B cell (primary cell): Measurements from ENCODE around the gene NEK11. TPM values are rescaled to one million over a fixed set of nuclear protein-coding genes. Genes with fewer than 3 reads are reported as not detected.

Source experiments
- ATAC-seq: fragments of 200-7000 bp; cut with Tn5 transposase; one replicate; pipeline ENCODE4 v1.10.0; 2021; ENCODE audit warnings: low read depth, mild to moderate bottlenecking, moderate number of reproducible peaks, moderate library complexity
- CTCF ChIA-PET: fragments of 350-600 bp; sonication (Branson Sonifier 250); formaldehyde crosslinking; loops from one replicate; lab custom pipeline; 2021; ENCODE audit warnings: antibody characterized with exemption, inconsistent platforms; lab: Charles Lee
- POLR2A ChIA-PET: fragments of 350-600 bp; sonication (Branson Sonifier 250); formaldehyde crosslinking; loops from one replicate; lab custom pipeline; 2021; ENCODE audit warnings: antibody characterized with exemption; lab: Charles Lee
- DNase-seq: peaks from one replicate; pipeline ENCODE4 v3.0.0; 2013
- H2AFZ ChIP-seq: 2 replicates; pipeline ENCODE4 v1.6.1; 2012; ENCODE audit warnings: mild to moderate bottlenecking, low read depth, low read length; ENCODE audit not compliant: insufficient read depth, poor library complexity, severe bottlenecking
- H3K27ac ChIP-seq, 2 donors: 1 replicate in 1 of 2; 2 replicates in 1 of 2; pipeline ENCODE4 v1.5.1; 2012 to 2013; ENCODE audit warnings: low read length in 2 of 2, mild to moderate bottlenecking in 2 of 2, moderate library complexity in 1 of 2
- H3K27me3 ChIP-seq, 4 experiments: fragments of 200-600 bp in 1 of 4; sonication (generic) in 1 of 4; replicated peaks in 1 of 4; 1 replicate in 2 of 4; 2 replicates in 2 of 4; pipeline versions ENCODE4 v1.6.1 to v1.7.0; 2013 to 2016; ENCODE audit warnings: low read length in 3 of 4, mild to moderate bottlenecking in 2 of 4, mixed read lengths in 1 of 4, moderate library complexity in 1 of 4; ENCODE audit not compliant: insufficient read depth in 4 of 4, control insufficient read depth in 3 of 4; ENCODE audit errors: control extremely low read depth in 1 of 4
- H3K36me3 ChIP-seq, 2 experiments: replicated peaks in 1 of 2; 1 replicate in 1 of 2; 2 replicates in 1 of 2; pipeline versions ENCODE4 v1.6.1 to v1.7.1; 2013; ENCODE audit warnings: low read length in 1 of 2; ENCODE audit not compliant: insufficient read depth in 2 of 2, control insufficient read depth in 1 of 2; ENCODE audit errors: control extremely low read depth in 1 of 2, extremely low read depth in 1 of 2
- H3K4me1 ChIP-seq, 2 donors: fragments of 200-600 bp in 1 of 2; sonication (generic) in 1 of 2; 1 replicate in 1 of 2; 2 replicates in 1 of 2; pipeline versions ENCODE4 v1.5.1 to v1.6.1; 2013 to 2017; ENCODE audit warnings: low read length in 2 of 2; ENCODE audit not compliant: control insufficient read depth in 2 of 2, insufficient read depth in 2 of 2
- H3K4me2 ChIP-seq: replicated peaks from 2 replicates; pipeline ENCODE3; 2012; ENCODE audit warnings: mild to moderate bottlenecking, low read depth, low read length; ENCODE audit not compliant: poor library complexity, severe bottlenecking
- H3K4me3 ChIP-seq, 5 experiments: fragments of 200-600 bp in 1 of 5; sonication (generic) in 1 of 5; 1 replicate in 3 of 5; 2 replicates in 2 of 5; pipeline versions ENCODE4 v1.5.1 to v1.7.0; 2011 to 2016; ENCODE audit warnings: low read length in 4 of 5, mild to moderate bottlenecking in 4 of 5, low read depth in 2 of 5, control low read depth in 1 of 5, moderate library complexity in 1 of 5; ENCODE audit not compliant: insufficient read depth in 1 of 5; ENCODE audit errors: control extremely low read depth in 1 of 5, extremely low read depth in 1 of 5
- H3K79me2 ChIP-seq: fragments of 200-600 bp; sonication (generic); one replicate; pipeline ENCODE4 v1.6.0; 2016; ENCODE audit warnings: low read length; ENCODE audit not compliant: control insufficient read depth, insufficient read depth
- H3K9ac ChIP-seq: fragments of 200-600 bp; sonication (generic); 2 replicates; pipeline ENCODE4 v1.6.1; 2017; ENCODE audit warnings: mild to moderate bottlenecking, low read length, moderate library complexity
- H3K9me3 ChIP-seq, 3 donors: one replicate each; pipeline versions ENCODE4 v1.6.1 to v1.7.1; 2013; ENCODE audit warnings: low read length in 2 of 3; ENCODE audit not compliant: control insufficient read depth in 2 of 3, insufficient read depth in 1 of 3; ENCODE audit errors: control extremely low read depth in 1 of 3
- H4K20me1 ChIP-seq: 2 replicates; pipeline ENCODE4 v1.6.0; 2012; ENCODE audit warnings: mild to moderate bottlenecking, low read length; ENCODE audit not compliant: insufficient read depth, control insufficient read depth, poor library complexity, severe bottlenecking
- H3K27ac Mint-ChIP-seq: one replicate; pipeline ENCODE4 v1.8.0; 2021; ENCODE audit warnings: mixed read lengths
- H3K27me3 Mint-ChIP-seq: one replicate; pipeline ENCODE4 v1.8.0; 2021; ENCODE audit warnings: mixed read lengths
- H3K4me1 Mint-ChIP-seq: one replicate; pipeline ENCODE4 v1.8.0; 2021; ENCODE audit warnings: mixed read lengths
- H3K4me3 Mint-ChIP-seq: one replicate; pipeline ENCODE4 v1.8.0; 2021; ENCODE audit warnings: mixed read lengths
- H3K9me3 Mint-ChIP-seq: one replicate; pipeline ENCODE4 v1.8.0; 2022; ENCODE audit warnings: mixed read lengths; ENCODE audit not compliant: insufficient read depth
- EZH2 ChIP-seq: IDR thresholded peaks from 2 replicates; pipeline ENCODE4 v1.6.1; 2012; ENCODE audit warnings: borderline replicate concordance, low read depth, mild to moderate bottlenecking, moderate library complexity, low read length; ENCODE audit not compliant: insufficient read depth, poor library complexity, severe bottlenecking
- WGBS: methylation state at CpG from one replicate; pipeline ENCODE4 v1.1.5; 2013; ENCODE audit warnings: missing lambda C conversion rate; ENCODE audit not compliant: insufficient coverage; 5-methylcytosine and 5-hydroxymethylcytosine counted together
- intact Hi-C: fragments of 100-400 bp; cut with micrococcal nuclease; formaldehyde crosslinking; loops from one replicate; pipeline ENCODE4 v1.10.0; 2022
- polyA plus RNA-seq: library from polyadenylated mRNA; depleted of rRNA; stranded (reverse); fragments of >200 nt; gene quantifications from 2 replicates; pipeline ENCODE4 v1.2.3, GENCODE V29; 2012
- total RNA-seq, 2 donors: library from RNA; stranded (reverse); fragments of 120-200 nt in 1 of 2; gene quantifications; 1 replicate in 1 of 2; 2 replicates in 1 of 2; pipeline versions ENCODE4 v1.2.3 to v1.2.4, GENCODE V29; 2013 to 2022
- TF ChIP-seq, protein P1 (sequence below): fragments of 200-600 bp; IDR thresholded peaks from one replicate; pipeline ENCODE4 v1.8.0; 2022; ENCODE audit warnings: antibody characterized with exemption, mild to moderate bottlenecking

NEK11 gene
- total and polyA plus RNA-seq, 2 donors (not counting 1 experiment from before 2014, with no cell fraction given): 1.00 to 7.7 TPM

DNA sequence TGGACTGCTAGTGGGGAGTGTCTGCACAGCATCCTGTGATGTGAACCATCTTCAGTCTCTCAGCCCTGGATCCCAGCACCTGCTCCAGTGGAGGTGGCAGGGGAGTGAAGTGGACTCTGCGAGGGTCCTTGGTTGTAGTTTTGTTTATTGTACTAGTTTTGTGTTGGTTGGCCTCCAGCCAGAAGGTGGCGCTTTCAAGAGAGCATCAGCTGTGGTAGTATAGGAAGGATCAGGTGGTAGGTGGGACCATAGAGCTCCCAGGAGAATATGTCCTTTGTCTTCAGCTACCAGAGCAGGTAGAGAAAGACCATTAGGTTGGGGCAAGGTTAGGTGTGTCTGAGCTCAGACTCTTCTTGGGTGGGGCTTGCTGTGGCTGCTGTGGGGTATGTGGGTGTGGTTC is 20.9 kb downstream of the NEK11 start:
- H2AFZ ChIP-seq: no peak overlapping the region
- H4K20me1 ChIP-seq: no peaks in the 10 kb centered on the region
- no peak for TF ChIP-seq EZH2
- intact Hi-C loops: no loop called here
- Mint-ChIP-seq H3K4me1 (no peaks in the 10 kb centered on the region), H3K4me3 (no peak overlapping the region), H3K27ac (no peak overlapping the region), H3K9me3 (peaks cover 2% of the 10 kb centered on the region), H3K27me3 (peaks cover 14% of the 10 kb centered on the region)
- H3K9me3 ChIP-seq: no peaks in the 10 kb centered on the region
- ChIA-PET POLR2A (no interaction called here), CTCF (no interaction called here)
- DNase-seq (no peak), ATAC-seq (no peak)
- H3K36me3 ChIP-seq: no peaks in the 10 kb centered on the region
- no peak overlapping the region for H3K27ac ChIP-seq
- WGBS: 92% methylated on average over 2 of the region's 2 CpGs
- H3K27me3 ChIP-seq: no peaks in the 10 kb centered on the region
- no peaks in the 10 kb centered on the region for H3K4me1 ChIP-seq
- no peak overlapping the region for H3K4me3 ChIP-seq
- no peak overlapping the region for H3K4me2 ChIP-seq
- no peak overlapping the region for H3K9ac ChIP-seq
- no peaks in the 10 kb centered on the region for H3K79me2 ChIP-seq

DNA sequence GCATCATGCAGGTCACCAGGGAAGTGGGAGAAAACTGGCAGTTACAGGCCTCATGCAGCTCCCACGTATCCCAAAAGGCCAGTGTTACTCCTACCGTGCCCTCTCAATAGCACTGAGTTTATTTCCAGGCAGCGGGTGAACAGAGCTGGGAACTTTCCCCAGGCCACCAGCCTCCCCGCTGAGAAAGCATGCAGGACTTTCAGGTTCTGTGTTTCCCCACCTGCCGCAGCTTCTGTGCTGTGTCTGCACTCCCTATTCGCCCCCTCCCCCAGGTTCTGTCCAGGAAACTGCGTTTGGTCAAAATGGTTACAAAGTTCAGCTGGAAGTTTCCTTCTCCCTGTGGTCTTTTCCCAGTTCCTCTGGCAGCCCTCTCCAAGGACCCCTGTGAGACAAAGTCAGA is 21.4 kb downstream of the NEK11 start:
- no peak for ATAC-seq
- Histone ChIP-seq H4K20me1 (no peaks in the 10 kb centered on the region), H3K4me1 (no peaks in the 10 kb centered on the region), H3K4me3 (no peak overlapping the region), H3K4me2 (no peak overlapping the region), H3K79me2 (no peaks in the 10 kb centered on the region), H3K36me3 (no peaks in the 10 kb centered on the region), H3K9ac (no peak overlapping the region), H2AFZ (no peak overlapping the region), H3K9me3 (no peaks in the 10 kb centered on the region), H3K27ac (no peak overlapping the region), H3K27me3 (no peaks in the 10 kb centered on the region)
- Mint-ChIP-seq H3K27me3 (peaks cover 14% of the 10 kb centered on the region), H3K4me3 (no peak overlapping the region), H3K27ac (no peak overlapping the region), H3K4me1 (no peaks in the 10 kb centered on the region), H3K9me3 (peaks cover 2% of the 10 kb centered on the region)
- ChIA-PET CTCF (interaction anchor here (1.2 kb wide), 1 partner anchor 15 kb away, joined by 3 read pairs; no protein-coding TSS in a partner anchor), POLR2A (no interaction called here)
- 87% methylated on average over 7 of the region's 7 CpGs for WGBS
- TF ChIP-seq EZH2: no peak
- TF ChIP-seq, protein P1, sequence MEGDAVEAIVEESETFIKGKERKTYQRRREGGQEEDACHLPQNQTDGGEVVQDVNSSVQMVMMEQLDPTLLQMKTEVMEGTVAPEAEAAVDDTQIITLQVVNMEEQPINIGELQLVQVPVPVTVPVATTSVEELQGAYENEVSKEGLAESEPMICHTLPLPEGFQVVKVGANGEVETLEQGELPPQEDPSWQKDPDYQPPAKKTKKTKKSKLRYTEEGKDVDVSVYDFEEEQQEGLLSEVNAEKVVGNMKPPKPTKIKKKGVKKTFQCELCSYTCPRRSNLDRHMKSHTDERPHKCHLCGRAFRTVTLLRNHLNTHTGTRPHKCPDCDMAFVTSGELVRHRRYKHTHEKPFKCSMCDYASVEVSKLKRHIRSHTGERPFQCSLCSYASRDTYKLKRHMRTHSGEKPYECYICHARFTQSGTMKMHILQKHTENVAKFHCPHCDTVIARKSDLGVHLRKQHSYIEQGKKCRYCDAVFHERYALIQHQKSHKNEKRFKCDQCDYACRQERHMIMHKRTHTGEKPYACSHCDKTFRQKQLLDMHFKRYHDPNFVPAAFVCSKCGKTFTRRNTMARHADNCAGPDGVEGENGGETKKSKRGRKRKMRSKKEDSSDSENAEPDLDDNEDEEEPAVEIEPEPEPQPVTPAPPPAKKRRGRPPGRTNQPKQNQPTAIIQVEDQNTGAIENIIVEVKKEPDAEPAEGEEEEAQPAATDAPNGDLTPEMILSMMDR: no peak
- intact Hi-C loops: no loop called here
- no peak for DNase-seq
